ENCODE data around the gene HACD2.

The HACD2 gene

GRCh38 chr3:123447416-123447748, 137.5 kb downstream of the HACD2 start:
- DNase-seq (ENCODE audit: low read depth) = no peak

GRCh38 chr3:123446610-123447109, 138.2 kb downstream of the HACD2 start:
- DNase-seq (ENCODE audit: low read depth) = no peak

- no peak for DNase-seq (ENCODE audit: low read depth)
Measured at GRCh38 chr3:123446210-123446609, 138.6 kb downstream of the HACD2 start.

GRCh38 chr3:123445702-123446101, 139.2 kb downstream of the HACD2 start:
- DNase-seq (ENCODE audit: low read depth) = no peak

- no peak for DNase-seq (ENCODE audit: low read depth)
Measured at GRCh38 chr3:123444744-123445143, 140.1 kb downstream of the HACD2 start.

- DNase-seq (ENCODE audit: low read depth) = no peak
Measured at GRCh38 chr3:123444023-123444422, 140.8 kb downstream of the HACD2 start.

- no peak for DNase-seq (ENCODE audit: low read depth)
Measured at GRCh38 chr3:123442908-123443307, 141.9 kb downstream of the HACD2 start.

GRCh38 chr3:123442125-123442524, 142.7 kb downstream of the HACD2 start:
- no peak for DNase-seq (ENCODE audit: low read depth)

Measured in activated gamma-delta T cell treated with anti-CD3 and anti-CD28 coated beads, Interleukin-2, amount 50 U/mL, for 16 hours (primary cell).